Breast epithelium (tissue), 3 donors: Measurements from ENCODE around the gene EXD2.

Experiments
- POLR2A ChIP-seq: fragments of 450-650 bp; IDR thresholded peaks from one replicate; pipeline ENCODE4 v1.6.1; 2016; ENCODE audit warnings: antibody characterized with exemption, mild to moderate bottlenecking, moderate library complexity
- TF ChIP-seq, protein P1 (sequence below), 3 donors: fragments of 450-650 bp; IDR thresholded peaks; one replicate each; pipeline ENCODE4 v1.5.1; 2016 to 2017; ENCODE audit warnings: antibody characterized with exemption in 3 of 3, mild to moderate bottlenecking in 3 of 3, moderate library complexity in 3 of 3

GRCh38 chr14:69291891-69292561, 100.7 kb downstream of the EXD2 start:
- TF ChIP-seq, protein P1, sequence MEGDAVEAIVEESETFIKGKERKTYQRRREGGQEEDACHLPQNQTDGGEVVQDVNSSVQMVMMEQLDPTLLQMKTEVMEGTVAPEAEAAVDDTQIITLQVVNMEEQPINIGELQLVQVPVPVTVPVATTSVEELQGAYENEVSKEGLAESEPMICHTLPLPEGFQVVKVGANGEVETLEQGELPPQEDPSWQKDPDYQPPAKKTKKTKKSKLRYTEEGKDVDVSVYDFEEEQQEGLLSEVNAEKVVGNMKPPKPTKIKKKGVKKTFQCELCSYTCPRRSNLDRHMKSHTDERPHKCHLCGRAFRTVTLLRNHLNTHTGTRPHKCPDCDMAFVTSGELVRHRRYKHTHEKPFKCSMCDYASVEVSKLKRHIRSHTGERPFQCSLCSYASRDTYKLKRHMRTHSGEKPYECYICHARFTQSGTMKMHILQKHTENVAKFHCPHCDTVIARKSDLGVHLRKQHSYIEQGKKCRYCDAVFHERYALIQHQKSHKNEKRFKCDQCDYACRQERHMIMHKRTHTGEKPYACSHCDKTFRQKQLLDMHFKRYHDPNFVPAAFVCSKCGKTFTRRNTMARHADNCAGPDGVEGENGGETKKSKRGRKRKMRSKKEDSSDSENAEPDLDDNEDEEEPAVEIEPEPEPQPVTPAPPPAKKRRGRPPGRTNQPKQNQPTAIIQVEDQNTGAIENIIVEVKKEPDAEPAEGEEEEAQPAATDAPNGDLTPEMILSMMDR (IDR thresholded peaks at IDR 0.05): no peak
- TF ChIP-seq POLR2A: no peak
